Endothelial cell of umbilical vein (primary cell): Measurements from ENCODE around the gene FAM43B.

Source experiments
- EZH2 ChIP-seq: IDR thresholded peaks from 2 replicates; pipeline ENCODE4 v1.6.1; 2012; ENCODE audit warnings: borderline replicate concordance, low read depth, mild to moderate bottlenecking, moderate library complexity, low read length, inconsistent platforms; ENCODE audit not compliant: severe bottlenecking
- FOS ChIP-seq: IDR thresholded peaks from 2 replicates; pipeline ENCODE4 v1.6.1; 2011; ENCODE audit warnings: mild to moderate bottlenecking, low read length, moderate library complexity, borderline replicate concordance; ENCODE audit not compliant: insufficient read depth
- JUN ChIP-seq: IDR thresholded peaks from 2 replicates; pipeline ENCODE4 v1.6.1; 2011; ENCODE audit warnings: borderline replicate concordance, low read depth; ENCODE audit not compliant: insufficient read length, insufficient read depth
- MYC ChIP-seq: IDR thresholded peaks from one replicate; pipeline ENCODE4 v1.6.1; 2011; ENCODE audit warnings: mild to moderate bottlenecking, low read depth, low read length
- POLR2A ChIP-seq: IDR thresholded peaks from 2 replicates; pipeline ENCODE4 v1.6.1; 2012; ENCODE audit warnings: low read depth, mild to moderate bottlenecking, control low read depth, low read length
- POLR2AphosphoS5 ChIP-seq: IDR thresholded peaks from 2 replicates; pipeline ENCODE4 v1.6.1; 2012; ENCODE audit warnings: low read depth, mild to moderate bottlenecking, control low read depth, low read length, moderate library complexity; ENCODE audit not compliant: insufficient read depth
- TF ChIP-seq, protein P1 (sequence below), 2 donors: IDR thresholded peaks; 1 replicate in 1 of 2; 2 replicates in 1 of 2; pipeline ENCODE4 v1.5.1; 2011; ENCODE audit warnings: low read length in 2 of 2, mild to moderate bottlenecking in 2 of 2, moderate library complexity in 2 of 2, control low read depth in 1 of 2, inconsistent platforms in 1 of 2, low read depth in 1 of 2; ENCODE audit not compliant: insufficient read depth in 1 of 2; ENCODE audit errors: extremely low read depth in 1 of 2
- TF ChIP-seq, protein P2 (sequence below): IDR thresholded peaks from 2 replicates; pipeline ENCODE4 v1.6.1; 2011; ENCODE audit not compliant: insufficient read depth, insufficient read length

DNA sequence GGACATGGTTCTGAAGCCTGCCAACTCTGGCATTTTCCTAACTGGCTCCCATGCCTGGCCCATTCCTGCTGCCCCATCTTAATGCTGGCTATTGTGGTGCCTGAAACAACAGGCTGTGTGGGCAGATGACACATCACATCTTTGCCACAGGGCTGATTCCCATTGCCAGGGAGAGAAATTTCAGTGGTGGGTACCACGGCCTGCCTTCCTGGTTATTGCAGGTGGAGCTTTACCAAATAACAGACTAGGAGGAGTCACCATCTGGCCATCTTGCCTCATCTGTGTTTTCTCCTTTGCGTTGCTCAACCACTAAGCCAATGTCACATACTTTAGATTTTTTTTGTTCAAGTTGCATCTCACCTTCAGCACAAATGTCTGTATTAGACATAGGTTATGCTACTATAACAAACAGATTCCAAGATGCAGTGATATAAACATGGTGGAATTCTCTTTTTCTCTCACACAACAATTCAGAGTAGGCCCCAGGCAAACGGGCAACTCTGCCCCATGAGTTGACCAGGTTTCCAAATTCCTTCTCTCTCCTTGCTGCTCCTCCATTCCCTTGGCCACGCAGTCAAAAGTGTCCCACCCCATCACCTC lies 50.6 kb downstream of the FAM43B start:
- TF ChIP-seq, protein P1, sequence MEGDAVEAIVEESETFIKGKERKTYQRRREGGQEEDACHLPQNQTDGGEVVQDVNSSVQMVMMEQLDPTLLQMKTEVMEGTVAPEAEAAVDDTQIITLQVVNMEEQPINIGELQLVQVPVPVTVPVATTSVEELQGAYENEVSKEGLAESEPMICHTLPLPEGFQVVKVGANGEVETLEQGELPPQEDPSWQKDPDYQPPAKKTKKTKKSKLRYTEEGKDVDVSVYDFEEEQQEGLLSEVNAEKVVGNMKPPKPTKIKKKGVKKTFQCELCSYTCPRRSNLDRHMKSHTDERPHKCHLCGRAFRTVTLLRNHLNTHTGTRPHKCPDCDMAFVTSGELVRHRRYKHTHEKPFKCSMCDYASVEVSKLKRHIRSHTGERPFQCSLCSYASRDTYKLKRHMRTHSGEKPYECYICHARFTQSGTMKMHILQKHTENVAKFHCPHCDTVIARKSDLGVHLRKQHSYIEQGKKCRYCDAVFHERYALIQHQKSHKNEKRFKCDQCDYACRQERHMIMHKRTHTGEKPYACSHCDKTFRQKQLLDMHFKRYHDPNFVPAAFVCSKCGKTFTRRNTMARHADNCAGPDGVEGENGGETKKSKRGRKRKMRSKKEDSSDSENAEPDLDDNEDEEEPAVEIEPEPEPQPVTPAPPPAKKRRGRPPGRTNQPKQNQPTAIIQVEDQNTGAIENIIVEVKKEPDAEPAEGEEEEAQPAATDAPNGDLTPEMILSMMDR (IDR thresholded peaks at IDR 0.05; ENCODE audit: extremely low read depth in 1 of 2, insufficient read depth in 1 of 2, low read depth in 1 of 2, low read length in 2 of 2): no peak
- no peak for TF ChIP-seq POLR2A
- no peak for TF ChIP-seq EZH2
- TF ChIP-seq MYC: no peak
- no peak for TF ChIP-seq POLR2AphosphoS5
- TF ChIP-seq, protein P2, sequence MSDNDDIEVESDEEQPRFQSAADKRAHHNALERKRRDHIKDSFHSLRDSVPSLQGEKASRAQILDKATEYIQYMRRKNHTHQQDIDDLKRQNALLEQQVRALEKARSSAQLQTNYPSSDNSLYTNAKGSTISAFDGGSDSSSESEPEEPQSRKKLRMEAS: no peak
- no peak for TF ChIP-seq JUN
- no peak for TF ChIP-seq FOS
